Measurements from ENCODE around the gene SLC38A11. TPM values are rescaled to one million over a fixed set of nuclear protein-coding genes. Genes with fewer than 3 reads are reported as not detected.

Gene SLC38A11
- total RNA-seq, 1 donor from 2014 or later: not detected

DNA sequence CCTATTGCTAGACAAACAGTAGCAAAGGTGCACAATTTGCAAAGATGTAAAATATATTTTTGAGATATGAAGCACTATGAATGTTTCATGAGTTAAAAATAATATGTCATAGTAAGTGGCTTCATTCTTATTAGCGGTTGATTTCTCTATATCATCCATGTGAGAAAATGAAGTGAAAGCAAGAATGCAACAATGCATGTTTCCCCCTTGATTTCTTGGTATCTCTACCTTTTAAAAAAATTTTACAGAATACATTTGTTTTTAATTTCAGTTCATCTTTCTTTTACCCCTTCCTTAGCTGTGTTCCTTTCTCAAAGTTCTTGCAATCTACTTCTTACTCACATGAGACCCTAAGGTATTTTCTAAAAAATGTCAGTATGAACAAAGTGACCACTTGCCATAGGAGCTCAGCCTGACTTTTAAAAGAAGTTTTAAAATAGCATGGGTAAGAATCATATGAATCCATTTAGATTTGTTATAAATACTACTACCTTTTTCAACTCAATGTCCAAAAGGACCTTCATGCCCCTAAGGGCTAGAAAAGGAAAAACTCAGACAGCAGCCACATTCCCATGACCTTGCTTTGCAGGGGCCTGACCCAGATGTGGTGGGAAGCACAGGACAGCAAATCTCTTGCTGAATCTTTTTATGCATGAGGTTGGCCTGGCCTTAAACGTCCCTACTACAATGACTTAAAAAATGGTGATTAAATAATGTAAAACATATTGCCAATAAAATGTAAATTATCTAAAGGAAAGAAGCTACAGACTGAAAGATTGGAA is 14.8 kb upstream of the SLC38A11 start:
- no peak for DNase-seq (ENCODE audit: low read depth in 2 of 2)

DNA sequence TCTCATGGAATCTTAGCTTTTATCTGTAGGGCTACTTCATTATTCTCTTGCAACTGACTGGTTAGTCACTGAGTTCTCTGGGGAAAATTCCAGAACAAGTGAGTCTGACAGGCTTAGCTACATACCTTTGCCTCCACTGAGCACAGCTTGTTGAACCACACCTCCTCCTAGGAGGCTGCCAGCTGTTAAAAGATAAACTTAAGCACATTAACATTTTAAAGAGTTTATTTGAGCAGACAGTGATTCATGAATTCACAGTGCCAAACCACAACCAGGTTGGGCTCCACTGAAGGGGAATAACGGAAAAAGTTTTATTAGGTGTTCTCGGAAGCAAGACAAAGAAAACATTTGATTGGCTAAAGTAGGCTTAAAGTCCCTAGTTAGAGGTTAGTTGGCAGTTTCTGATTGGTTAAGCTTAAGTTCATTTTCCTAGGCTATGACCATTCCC is 12.5 kb upstream of the SLC38A11 start:
- DNase-seq (ENCODE audit: low read depth in 2 of 2): no peak

DNA sequence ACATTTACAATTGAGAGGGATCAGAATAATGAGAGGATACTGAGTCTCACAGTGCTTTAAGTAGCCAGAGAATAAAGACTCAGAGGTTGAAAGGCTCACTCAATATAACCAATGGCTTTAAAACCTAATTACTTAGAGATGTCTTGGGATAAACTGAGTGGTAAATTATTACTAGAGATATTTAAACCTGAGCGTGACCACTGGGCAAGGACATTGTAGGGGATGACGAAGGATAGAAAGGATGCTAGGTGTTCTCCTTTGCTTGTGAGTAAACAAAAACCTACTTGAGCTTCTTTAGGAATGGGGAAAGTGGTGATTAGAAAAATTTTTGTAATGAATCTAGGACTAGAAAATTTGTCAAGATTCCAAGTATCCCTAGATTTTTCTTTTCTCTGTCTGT is 12.0 kb upstream of the SLC38A11 start:
- DNase-seq (ENCODE audit: low read depth in 2 of 2): no peak

DNA sequence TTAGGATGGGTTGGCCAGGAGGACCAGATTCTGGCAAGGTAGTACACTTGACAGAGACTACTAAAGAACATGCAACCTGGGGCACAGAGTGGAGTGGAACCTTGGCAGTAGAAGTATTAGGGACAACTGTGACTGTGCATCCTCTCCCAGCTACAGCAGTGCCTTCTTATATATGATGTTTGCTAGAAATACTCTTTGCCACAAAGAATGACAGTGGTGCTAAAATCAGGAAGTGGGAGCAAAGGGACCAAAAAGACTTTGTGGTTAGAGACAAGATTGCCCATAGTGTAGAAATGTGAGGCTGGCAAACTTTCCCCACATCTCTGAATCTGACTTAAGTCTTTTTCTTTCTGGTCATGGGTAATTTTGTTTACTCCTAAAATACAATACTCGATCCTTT is 9.4 kb upstream of the SLC38A11 start:
- DNase-seq (ENCODE audit: low read depth in 2 of 2): no peak

DNA sequence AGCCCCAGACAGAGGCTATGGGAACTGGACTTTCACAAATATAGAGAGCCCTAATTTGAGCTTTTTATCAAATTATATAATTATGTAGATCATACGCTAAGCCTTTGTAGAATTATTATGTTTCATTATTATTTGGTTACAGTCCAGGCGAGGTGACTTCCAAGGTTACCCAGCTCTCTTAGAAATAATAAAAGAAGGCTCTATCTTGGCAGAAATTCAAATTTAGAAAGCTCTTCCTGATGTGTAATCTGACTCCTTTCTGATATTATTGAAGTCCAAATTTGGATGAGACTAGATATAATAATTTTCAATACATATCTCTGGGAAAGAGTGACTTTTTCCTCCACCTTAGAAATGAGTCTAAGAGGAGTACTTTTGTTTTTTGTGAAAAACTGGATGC is 4.8 kb upstream of the SLC38A11 start:
- peak in 1 of 2 donors; percentile 47 for DNase-seq (ENCODE audit: low read depth in 2 of 2)

DNA sequence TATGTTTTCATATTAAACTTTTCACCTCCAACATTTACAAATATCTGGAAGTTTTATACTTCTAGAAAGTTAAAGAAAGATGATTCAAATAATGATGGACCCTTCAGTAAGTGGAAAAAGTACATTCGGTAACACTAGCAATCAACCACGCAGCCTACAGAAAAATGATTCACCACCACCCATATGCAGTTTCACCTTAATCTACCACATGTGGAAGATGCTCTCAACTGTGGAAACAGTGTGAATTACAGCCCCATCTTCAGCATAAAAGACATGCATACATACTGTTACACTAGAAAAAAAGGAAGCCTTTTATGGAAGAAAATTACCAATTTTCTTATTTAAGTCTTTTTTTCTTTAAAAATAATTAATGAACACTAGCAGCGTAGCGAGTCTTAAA is 1.1 kb downstream of the SLC38A11 start:
- DNase-seq (ENCODE audit: low read depth in 2 of 2): no peak

DNA sequence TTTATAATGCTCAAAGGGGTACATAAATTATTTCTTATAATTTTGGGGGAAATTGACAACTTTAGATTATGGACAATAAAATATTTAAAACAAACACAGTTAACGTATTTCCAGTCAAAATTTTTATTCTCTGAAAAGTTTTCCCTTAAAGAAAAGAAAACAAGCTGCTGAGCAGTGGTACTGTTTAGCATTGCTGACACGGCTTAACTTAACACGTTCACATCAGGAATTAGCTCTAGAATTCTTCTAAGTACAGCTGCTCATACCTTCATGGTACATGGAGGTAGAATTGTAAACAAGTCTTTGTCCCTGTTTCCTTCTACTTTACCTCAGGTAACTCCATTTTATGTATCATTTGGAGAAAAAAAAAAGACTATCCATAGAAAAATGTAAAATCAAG is 2.0 kb downstream of the SLC38A11 start:
- no peak for DNase-seq (ENCODE audit: low read depth in 2 of 2)

DNA sequence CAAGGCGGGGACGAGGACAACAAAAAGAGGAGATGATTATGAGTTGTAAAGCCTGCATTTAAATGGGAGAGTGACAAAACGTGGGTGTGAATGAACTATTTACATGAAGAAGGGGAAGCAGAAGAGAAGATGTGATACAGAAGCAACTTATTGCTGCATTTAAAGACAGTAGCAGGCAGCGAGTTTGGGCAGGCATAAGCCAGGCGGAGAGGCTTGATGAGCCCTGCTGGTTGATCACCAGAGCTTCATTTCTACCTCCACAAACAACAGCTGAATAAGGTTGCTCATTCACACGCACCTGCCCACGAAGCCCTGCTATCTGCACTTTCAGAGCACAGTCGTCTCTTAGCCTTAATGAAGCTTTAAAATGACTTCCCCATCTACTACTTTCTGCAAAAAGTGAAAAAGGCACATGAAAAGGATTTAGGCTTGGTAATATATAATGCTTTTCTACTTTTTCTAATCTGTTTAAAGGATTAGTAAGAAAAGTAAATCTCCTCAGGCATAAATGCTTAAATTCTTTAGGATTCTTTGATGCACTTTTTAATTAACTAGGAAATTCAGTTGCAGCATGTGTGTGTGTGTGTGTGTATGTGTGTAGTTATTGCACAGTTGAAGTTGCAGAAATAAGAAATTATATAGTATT is 3.1 kb downstream of the SLC38A11 start:
- DNase-seq (ENCODE audit: low read depth in 2 of 2): no peak

DNA sequence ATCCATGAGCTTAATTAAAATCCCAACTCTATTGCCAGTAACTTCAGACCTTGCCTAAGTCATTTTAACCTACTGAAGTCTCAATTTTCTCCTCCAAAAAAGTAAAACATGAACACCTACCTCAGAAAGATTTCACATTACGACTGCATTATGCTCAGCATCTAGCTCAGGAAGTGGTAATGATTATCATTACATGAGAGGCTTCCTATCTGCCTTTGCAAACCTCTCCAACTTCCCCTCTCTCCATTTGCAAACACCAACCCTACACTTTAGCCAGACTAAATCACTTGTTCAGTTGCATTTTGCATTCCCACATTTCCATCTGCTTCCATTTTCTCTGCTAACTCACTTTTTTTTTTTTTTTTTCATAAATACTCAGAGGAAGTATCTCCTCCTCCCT is 6.8 kb downstream of the SLC38A11 start:
- no peak for DNase-seq (ENCODE audit: low read depth in 2 of 2)

DNA sequence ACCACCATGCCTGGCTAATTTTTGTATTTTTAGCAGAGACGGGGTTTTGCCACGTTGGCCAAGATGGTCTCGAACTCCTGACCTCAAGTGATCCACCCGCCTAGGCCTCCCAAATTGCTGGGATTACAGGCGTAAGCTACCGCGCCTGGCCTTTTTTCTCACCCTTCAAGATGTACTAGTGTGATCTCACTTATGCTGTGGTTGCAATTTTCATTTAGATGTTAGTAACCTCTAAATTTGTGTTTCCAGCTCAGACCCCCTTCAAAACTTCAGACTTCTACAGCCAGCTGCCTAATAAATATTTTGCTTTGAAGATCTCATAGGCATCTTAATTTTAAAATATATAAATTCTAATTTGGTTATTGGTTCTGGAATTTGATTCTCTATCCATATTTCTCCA is 8.0 kb downstream of the SLC38A11 start:
- DNase-seq (ENCODE audit: low read depth in 2 of 2): no peak

DNA sequence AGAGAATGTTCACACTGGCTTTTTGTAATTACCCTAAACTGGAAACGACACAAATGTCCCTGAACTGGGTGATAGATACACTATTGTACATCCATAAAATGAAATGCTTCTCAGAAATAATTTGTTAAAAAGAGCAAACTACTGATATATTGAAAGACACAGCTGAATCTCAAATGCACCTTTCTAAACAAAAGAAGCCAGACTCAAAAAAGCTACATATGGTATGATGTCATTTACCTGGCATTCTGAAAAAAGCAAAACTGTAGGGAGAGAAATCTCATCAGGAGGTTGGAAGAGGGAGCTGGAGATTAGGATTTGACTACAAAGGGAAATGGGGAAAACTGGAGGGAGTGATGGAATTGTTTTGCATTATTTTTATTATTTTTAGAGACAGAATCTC is 12.0 kb downstream of the SLC38A11 start:
- DNase-seq (ENCODE audit: low read depth in 2 of 2): no peak

DNA sequence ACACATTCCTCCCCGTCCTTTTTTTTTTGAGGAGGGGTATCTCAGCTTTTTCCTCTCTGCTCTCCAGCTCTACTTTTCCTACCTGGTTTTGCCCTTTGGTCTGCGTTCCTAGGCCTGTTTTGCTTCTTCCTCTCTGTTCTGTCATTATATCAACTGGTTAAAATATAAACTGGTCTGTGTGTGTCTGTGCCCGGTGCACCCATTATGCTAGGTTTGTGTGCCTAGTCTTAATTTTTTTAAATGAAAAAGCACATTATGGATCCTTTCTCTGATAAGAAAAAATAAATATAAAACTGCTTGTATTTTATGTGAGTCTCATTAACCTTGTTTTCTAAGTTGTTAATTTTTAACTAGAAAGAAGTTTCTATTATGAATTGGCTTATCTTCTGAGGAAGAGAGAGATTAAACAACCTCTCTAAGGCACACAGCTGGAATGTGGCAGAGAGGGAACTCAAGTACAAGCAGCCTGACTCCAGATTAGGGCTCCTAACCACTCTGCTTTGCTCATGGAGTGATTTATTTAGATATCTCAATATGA is 17.4 kb downstream of the SLC38A11 start:
- DNase-seq (ENCODE audit: low read depth in 2 of 2): no peak

DNA sequence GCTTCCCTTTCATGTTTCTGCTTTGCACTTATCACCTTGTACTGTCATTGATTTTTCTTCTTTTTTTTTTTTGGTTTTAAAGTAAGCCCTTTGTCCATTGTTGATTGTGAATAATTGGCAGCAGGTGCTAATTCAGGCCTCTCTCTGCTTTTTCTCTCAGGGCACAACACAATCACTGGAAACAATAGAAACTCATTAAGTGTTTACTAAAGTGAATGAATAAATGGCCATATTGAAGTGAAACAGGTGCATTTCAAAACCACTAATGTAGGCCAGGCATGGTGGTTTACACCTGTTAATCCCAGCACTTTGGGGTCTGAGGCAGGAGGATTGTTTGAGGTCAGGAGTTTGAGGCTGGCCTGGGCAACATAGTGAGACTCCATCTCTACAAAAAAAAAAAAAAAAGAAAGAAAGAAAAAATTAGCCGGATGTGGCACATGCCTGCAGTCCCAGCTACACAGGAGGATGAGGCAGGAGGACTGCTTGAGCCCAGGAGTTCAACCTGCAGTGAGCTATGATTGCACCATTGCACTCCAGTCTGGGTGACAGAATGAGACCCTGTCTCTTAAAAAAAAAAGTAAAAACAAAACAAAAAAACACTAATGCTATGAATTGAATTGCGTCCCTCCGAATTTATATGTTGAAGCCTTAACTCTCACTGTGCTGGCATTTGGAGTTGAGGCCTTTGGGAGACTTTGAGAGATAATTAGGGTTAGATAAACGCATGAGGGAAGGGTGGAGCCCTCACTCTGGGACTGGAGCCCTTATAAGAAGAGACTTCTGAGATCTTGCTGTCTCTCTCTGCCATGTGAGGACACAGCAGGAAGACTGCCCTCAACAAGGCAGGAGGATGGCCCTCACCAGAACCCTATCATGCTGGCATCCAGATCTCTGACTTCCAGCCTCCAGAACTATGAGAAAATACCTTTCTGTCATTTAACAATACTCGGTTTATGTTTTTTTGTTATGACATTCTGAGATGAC is 19.9 kb downstream of the SLC38A11 start:
- DNase-seq (ENCODE audit: low read depth in 2 of 2): no peak

DNA sequence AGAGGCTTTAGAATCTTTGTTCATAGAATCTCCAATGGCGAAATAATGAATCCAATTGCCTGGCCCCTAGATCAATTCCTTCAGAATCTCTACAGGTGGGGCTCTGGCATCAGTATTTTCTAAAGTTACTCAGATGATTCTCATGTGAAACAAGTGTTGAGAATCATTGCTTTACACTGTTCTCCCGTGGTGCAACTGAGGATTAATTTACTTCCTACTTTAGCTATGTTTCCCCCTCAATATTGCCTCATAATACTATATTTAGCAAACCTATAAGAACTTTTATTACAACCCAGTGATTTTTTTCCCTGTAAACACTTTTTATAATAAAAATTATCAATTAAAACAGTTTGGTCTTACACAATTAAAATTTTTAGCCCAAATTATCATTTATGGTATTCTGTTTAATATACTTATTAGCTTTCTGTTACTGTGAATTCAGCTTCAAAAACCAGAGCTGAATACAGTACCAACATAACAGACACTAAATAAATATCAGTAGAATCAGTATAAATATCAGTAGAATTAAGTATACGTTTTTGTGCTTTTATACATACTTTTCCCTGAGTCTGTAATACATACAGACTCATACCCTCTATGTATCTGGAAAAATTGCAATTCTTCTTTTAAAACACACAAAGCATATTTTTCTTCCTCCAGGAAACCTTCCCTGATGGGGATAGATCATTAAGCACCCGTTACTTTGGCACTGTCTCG is 20.8 kb downstream of the SLC38A11 start:
- DNase-seq (ENCODE audit: low read depth in 2 of 2): no peak

DNA sequence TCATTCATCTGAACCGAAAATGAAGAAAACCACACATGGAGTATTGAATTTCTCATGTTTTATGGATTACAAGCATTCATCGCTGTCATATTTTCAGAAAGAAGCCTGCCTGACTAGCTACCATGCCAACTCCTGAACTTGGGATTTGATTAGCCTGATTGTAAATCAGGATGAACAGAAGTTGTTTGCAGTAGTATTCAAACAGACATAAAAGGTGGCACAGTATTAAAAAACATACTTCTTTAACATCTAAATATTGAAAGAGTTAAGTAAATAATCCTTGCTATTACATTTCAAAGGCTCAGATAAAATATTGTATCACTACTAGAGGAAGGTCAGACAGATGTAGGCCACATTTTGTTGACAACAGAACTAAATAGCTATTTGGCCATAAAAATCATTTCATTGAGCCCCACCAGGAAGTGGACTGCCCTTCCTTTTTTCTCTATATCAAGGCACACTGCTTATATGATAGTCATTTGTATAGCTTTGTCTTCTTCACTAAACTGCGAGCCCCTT is 21.6 kb downstream of the SLC38A11 start:
- DNase-seq (ENCODE audit: low read depth in 2 of 2): no peak

DNA sequence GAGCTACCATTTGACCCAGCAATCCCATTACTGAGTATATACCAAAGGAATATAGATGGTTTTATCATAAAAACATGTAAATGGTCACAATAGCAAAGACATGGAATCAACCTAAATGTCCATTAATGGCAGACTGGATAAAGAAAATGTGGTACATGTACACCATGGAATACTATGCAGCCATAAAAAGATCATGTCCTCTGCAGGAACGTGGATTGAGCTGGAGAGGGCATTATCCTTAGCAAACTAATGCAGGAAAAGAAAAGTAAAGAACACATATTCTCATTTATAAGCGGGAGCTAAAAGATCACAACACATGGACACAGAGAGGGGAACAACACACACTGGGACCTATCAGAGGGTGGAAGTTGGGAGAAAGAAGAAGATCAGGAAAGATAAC is 22.9 kb downstream of the SLC38A11 start:
- DNase-seq (ENCODE audit: low read depth in 2 of 2): no peak

DNA sequence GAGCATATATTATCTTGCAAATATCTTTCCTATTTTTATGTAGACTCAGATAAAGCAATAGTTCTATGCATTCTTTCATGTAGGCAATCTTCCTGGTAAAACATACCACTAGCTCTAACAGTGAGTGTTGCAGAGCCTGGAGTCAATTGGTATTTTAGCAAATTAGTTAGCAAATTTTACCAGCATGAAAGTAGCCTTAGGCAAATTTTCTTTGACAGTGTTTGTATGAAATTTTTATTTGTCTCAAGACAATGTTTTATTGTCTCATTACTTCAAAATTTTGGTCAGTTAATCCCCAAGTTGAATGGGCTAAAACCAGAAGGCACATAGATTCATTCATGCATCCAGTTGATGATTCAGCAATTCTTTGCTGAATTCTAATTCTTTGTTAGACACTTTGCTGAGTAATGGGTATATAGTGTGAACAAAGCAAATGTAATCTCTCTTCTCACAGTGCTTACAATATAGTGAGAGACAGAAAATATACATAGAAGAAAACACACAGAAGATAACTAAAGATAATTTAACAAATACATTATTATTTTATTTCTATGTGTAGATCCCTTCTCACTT is 27.1 kb downstream of the SLC38A11 start:
- DNase-seq (ENCODE audit: low read depth in 2 of 2): no peak

DNA sequence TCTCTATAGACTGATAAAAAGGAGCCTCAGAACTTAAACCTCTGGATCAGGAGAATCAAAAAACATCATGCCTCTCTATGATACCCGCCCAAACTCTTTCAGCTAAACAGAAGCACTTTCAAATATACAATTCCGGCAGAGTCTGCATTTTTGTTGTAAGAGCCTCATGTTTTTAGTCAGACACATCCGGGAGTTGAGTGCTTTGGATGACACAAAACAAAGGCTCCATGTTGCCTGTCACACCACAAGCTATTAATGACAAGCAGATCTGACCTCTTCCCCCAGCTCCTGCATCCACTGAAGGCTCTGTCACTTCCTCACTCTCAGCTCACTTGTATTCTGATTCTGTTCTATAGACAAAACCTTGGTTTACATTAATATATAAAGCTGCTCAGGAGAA is 33.2 kb downstream of the SLC38A11 start:
- no peak for DNase-seq (ENCODE audit: low read depth in 2 of 2)

DNA sequence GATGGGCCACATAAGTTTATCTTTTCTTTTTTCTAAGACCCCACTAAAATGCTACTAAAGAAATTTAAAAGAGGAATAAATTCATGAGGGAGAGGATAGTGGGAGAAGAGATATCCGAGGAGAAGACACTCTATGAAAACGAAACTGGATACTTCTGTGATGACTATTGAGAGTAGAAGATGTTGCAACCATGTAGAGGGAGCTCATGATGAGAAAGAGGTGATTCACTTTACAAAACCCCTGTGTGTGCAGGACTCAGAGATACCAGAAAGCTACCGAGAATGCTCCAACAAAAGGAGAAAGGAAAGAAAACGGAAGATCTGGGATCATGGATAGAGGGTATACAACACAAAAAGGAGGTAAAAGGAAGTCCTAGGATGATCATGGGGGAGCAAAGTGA is 34.9 kb downstream of the SLC38A11 start:
- no peak for DNase-seq (ENCODE audit: low read depth in 2 of 2)

DNA sequence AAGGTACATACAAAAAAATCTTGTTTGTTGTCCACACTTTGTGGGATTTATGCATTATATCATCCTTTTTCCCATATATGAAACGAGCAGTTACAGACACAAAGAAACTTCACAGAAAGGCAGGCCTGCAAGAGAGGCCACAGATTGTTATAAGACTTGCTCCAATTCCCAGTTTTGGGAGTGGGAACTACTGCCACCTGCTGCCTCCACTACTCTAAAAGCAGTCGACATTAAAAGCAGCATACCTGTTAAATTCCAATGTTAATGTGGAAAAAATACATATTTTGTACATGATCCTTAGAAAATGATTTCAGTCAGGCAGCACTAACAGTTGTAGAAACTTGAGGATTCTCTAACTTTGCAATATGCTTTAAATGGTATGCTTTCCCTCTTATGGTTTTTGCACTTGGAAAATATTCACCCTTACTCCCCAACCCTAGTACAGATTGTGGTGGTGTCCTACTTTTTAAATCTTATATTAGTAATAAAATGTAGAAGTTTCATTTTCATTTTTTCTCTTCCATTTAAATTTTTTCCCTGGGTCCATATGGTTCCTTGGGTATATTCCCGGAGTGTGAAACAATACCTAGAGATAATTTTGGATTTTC is 37.9 kb downstream of the SLC38A11 start:
- DNase-seq (ENCODE audit: low read depth in 2 of 2): peak; percentile 34 to 59
